Limb (tissue), 2 donors: ENCODE data around the gene CLN3.
"Not testable (repeated sequence)": the region's sequence is repeated elsewhere in the genome, so short reads cannot be mapped to it uniquely, and the experiment has no call there.

Experiments
- DNase-seq, 2 donors: peaks; one replicate each; pipeline ENCODE4 v3.0.0-alpha.2; 2016; ENCODE audit errors: extremely low spot score in 2 of 2

CLN3 gene

DNA sequence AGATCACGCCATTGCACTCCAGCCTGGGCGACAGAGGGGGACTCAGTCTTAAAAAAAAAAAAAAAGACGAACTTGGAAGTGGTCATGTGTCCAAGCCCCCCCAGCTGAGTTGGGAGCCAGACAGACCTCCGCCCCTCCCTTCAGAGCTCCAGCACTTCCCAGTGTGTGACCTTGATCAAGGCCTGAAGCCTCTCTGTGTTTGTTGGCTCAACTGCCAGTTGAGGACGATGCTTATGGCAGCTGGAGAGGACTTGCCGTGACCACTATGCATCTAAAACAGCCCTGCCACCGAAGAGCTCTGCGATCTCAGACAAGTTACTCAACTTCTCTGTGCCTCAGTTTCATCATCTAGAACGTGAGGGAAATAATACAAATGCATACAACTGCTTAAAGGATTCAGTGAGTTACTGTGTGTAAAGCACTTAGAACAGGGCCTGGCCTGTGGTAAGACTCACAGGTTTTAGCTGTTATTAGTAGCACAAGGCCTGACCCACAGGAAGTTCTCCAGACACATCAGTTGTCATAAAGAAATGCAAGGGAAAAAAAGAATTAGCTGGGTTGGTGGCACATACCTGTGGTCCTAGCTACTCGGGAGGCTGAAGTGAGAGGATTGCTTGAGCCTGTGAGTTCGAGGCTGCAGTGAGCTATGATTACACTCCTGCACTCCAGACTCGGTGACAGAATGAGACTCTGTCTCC is 21.8 kb upstream of the CLN3 start:
- no peak for DNase-seq

- DNase-seq = no peak
Observed at GRCh38 chr16:28511801-28512789, 20.2 kb upstream of the CLN3 start.

DNA sequence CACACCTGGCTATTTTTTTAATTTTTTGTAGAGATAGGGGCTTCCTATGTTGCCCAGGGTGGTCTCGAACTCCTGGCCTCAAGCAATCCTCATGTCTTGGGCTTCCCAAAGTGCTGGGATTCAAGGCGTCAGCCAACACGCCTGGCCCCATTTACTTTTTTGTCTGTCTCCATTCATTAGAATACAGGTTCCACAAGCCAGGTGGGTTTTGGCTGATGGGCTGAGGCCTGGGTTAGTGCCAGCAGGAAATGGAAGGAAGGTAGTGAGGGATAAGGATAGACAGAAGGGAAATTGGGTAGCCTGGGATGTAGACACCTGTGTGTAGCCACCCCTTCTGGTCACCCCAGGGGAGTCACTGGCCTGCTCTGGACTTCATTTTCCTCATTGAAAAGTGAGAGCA is 19.2 kb upstream of the CLN3 start:
- DNase-seq = no peak

DNA sequence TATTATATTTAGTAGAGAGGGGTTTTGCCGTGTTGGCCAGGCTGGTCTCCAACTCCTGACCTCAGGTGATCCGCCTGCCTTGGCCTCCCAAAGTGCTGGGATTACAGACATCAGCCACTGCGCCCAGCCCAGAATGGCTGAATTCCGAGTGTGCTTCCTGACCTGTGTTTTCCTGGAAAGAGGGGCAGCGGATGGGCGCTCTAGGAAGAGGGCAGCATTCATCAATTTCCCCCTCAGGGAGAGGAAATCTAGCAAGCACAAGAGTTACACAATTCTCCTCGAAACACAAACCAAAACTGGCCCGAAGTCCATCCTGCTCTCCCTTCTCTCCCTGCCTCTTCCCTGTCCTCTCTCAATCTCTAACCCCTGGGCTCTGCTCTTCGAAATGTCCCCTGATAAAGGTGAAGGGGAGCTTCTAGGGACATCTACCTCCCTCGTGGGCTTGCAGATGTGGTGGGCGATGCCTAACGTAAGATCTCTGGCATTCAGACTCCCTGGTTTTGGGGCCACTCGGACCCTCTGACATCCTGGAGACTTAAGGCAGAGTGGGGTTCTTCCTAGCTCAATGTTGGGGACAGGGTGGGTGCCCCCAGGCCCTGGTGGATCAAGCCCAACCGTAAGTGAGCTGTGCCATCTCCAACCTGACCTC is 13.7 kb upstream of the CLN3 start:
- DNase-seq = no peak

DNA sequence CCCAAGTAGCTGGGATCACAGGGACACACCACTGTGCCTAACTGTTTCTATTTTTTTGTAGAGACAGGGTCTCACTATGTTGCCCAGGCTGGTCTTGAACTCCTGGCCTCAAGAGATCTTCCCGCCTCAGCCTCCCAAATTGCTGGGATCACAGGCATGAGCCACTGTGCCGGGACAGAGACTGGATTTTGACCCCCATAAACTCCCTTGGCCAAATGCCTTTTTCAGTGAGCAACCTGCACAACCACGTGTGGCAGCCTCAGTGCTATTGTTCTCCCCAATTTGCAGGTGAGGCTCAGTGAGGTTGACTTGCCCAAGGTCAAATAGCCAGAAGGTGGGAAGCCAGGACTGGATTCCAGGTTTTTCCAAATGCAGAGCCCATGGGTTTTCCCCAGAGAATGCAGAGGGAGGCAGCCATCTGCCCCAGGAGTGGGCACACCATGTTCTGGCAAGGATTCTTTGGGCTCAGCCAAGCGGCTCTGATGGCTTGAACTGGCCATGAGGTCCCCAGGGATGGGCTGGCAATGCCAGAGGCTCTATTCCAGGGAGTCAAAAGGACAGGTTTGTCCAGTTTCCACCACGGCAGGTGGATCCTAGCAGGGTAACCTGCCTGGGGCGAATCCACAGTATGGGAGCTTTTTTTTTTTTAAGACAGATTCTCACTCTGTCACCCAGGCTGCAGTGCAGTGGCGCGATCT is 13.0 kb upstream of the CLN3 start:
- no peak for DNase-seq

- DNase-seq = no peak
Observed at GRCh38 chr16:28503470-28504259, 11.8 kb upstream of the CLN3 start.

DNA sequence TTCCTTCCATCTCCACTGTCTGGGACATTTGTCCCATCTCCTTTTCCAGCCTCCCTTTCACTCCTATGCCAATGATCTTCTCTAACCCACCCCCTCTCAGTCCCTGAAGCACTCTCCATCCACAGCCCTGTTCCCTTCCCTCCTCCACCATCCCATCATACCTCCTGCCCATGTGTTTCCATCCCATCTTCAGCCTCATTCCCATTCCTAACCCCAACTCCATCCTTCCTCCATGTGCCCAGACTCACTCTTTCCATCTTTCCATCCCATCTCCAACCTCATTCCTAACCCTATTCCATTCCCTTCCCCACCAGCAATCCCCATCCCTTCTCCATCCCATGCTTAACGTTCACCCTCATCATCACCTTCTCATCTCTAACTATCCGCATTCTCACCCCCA is 10.4 kb upstream of the CLN3 start:
- DNase-seq = no peak

- DNase-seq = no peak
Observed at GRCh38 chr16:28501258-28502232, 9.7 kb upstream of the CLN3 start.

DNA sequence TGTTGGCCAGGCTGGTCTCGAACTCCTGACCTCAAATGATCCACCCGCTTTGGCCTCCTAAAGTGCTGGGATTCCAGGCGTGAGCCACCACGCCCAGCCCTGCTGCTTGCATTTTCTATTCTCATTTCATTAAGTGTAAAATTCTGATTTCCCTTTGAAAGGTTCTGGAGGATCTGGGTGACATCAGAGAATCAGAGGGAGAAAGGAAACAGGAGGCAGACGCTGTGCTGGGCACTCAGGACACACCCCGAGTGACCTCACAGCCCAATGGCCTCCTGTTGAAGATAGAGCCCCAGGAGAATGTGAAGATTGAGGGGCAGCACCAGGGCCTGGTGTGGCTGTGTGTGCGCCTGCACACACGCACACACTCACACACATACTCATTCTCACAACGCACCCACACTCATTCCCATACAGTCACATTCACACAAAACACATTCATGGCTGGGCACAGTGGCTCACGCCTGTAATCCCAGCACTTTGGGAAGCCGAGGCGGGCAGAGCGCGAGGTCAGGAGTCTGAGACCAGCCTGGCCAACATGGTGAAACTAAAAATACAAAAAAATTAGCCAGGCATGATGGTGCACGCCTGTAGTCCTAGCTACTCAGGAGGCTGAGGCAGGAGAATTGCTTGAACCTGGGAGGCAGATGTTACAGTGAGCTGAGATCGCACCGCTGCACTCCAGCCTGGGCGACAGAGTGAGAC is 8.8 kb upstream of the CLN3 start:
- DNase-seq = not testable (repeated sequence)

GRCh38 chr16:28499854-28500253 is 8.0 kb upstream of the CLN3 start:
- no peak for DNase-seq

- no peak for DNase-seq
Observed at GRCh38 chr16:28498666-28499381, 7.0 kb upstream of the CLN3 start.

DNA sequence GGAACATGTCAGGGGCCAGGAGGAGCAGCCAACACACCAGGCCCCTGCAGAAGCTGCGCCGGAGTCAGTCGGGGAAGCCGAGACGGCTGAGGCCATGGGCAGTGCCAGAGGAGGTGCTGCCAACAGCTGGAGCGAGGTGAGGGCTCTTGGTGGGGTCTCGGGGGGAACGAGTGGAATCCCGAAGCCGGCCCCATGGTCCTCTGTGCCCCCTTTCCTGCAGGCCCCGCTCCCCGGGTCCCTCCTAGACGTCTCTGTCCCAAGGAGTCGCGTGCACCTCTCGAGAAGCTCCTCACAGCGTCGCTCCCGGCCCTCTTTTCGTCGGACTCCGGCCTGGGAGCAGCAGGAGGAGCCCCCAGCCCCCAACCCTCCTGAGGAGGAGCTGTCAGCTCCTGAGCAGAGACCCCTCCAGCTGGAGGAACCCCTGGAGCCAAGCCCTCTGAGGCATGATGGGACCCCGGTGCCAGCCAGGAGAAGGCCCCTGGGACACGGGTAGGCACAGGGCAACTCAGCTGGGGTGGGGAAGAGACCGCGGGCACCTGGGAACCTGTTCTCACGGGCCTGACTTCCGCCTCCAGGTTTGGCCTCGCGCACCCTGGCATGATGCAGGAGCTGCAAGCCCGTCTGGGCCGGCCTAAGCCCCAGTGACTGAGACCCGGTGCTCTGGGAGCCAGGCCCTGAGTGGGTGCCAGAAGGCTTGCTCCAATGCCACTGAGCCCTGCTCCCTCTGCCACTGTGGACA is 6.2 kb upstream of the CLN3 start:
- DNase-seq = no peak

- no peak for DNase-seq
Observed at GRCh38 chr16:28497386-28497785, 5.5 kb upstream of the CLN3 start.

GRCh38 chr16:28496844-28497243 is 5.0 kb upstream of the CLN3 start:
- DNase-seq = no peak

DNA sequence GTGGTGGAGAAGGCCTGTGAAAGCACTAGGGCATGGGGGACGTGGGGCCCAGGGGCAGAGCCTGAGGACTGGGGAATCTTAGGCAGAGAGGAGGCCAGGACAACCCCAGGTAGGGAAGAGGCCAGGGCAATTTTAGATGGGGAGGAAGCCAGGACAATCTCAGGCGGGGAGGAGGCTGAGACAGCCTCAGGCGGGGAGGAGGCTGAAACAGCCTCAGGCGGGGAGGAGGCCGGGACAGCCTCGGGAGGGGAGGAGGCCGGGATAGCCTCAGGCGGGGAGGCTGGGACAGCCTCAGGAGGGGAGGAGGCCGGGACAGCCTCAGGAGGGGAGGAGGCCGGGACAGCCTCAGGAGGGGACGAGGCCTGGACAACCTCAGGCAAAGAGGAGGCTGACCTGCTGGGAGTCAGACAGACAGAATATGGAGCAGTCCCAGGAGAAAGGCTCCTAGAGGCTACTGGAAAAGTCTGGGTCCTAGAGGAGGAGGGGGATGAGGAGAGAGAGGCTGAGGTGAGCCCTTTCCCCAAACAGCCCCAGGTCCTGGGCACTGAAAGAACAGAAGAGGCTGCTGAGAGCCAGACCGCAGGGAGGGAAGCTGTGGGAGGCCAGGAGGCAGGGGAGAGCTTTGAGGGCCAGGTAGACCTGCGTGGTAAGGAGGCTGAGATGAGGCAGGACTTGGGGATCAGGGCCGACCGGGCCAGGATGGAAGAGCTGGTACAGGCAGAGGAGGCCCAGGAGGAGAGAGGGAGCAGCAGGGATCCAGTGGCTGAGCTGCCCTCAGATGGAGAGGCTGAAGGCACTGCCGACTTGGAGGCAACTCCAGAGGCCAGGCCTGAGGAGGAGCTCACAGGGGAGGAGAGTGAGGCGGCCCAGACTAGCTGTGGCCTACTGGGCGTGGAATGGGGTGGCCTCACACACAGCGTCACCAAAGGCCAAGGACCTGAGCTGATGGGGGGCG is 4.2 kb upstream of the CLN3 start:
- DNase-seq = no peak

DNA sequence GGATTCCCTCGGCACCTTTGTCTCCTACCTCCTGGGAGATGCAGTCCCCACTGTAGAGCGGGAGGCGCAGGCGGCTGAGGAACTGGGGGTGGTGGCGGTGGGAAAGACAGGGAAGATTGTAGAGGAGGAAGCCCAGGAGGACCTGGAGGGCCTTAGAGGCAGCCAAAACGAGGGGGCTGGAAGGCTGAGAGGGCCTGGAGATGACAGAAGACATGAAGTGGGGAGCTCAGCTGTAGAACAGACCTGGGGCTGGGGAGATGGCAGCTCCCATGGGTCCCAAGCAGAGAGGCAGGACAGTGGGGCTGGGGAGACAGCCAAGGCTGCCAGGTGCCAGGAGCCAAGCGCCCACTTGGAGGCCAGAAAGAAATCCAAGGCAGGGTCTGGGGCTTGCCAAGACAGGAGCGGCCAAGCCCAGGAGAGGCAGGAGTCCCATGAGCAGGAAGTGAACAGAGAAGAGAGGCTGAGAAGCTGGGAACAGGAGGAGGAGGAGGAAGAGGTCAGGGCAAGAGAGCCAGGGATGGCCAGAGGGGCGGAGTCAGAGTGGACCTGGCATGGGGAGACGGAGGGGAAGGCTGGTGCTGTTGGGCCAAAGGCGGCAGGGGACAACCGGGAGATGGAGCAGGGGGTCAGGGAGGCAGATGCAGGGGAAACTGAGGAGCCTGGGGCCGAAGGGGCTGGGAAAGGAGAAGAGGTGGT is 3.4 kb upstream of the CLN3 start:
- no peak for DNase-seq
